Activated CD4-positive, alpha-beta T cell treated with anti-CD3 and anti-CD28 coated beads, Interleukin-2, amount 50 U/mL, for 4 hours (primary cell): Measurements from ENCODE around the gene SLC35E2B.
"Not testable (repeated sequence)": the region's sequence is repeated elsewhere in the genome, so short reads cannot be mapped to it uniquely, and the experiment has no call there.

ENCODE experiments used
- DNase-seq, 2 experiments: peaks; one replicate each; pipeline ENCODE4 v3.0.0-alpha.2; 2020

The SLC35E2B gene

DNA sequence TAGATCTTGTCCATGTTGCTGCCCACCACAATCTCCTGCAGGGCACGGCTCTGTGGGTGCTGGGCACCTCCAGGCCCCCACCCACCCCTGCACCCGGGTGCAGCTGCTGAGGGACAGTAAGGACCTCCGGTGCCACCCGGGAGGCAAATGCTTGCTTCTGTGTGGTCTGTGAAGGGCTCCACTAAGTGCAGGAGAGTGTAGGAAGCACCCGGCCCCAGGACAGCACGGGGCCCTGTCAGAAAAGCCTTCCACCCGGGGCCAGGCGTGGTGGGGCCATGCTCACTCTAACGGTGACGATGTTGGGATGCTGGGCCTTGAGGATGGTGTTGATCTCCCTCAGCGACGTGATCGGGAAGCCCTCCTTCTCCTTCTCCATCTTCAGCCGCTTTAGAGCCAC, 55.1 kb downstream of the SLC35E2B start:
- not testable (repeated sequence) for DNase-seq

- not testable (repeated sequence) for DNase-seq
Observed at GRCh38 chr1:1636621-1637478, 55.7 kb downstream of the SLC35E2B start.

DNA sequence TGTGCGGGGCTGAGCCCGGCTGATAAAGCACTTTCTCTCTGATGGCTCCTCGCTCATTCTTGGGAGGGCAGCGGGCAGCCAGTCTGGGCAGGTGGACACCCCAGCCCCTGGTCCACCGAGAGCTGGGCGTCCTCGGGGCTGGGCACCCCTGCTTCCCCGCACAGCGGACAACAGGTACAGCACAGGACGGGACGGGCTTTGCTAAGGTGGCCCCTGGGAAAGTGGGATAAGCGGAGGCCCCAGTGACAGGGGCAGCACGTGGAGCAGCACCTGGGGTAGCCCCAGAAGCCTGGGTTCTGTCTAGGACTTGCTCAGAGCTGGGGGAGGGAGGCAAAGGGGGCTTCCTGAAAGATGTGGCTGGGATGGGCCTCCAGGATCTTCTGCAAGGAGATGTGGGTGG, 58.0 kb downstream of the SLC35E2B start:
- not testable (repeated sequence) for DNase-seq

- not testable (repeated sequence) for DNase-seq
Observed at GRCh38 chr1:1633409-1633808, 59.2 kb downstream of the SLC35E2B start.

- no peak for DNase-seq
Observed at GRCh38 chr1:1631782-1632420, 60.7 kb downstream of the SLC35E2B start, which contains the start of gene MMP23B. Gene MMP23B, plus strand, starts transcription at chr1:1632173. Its CDS starts 46 bp downstream, at chr1:1632219.

DNA sequence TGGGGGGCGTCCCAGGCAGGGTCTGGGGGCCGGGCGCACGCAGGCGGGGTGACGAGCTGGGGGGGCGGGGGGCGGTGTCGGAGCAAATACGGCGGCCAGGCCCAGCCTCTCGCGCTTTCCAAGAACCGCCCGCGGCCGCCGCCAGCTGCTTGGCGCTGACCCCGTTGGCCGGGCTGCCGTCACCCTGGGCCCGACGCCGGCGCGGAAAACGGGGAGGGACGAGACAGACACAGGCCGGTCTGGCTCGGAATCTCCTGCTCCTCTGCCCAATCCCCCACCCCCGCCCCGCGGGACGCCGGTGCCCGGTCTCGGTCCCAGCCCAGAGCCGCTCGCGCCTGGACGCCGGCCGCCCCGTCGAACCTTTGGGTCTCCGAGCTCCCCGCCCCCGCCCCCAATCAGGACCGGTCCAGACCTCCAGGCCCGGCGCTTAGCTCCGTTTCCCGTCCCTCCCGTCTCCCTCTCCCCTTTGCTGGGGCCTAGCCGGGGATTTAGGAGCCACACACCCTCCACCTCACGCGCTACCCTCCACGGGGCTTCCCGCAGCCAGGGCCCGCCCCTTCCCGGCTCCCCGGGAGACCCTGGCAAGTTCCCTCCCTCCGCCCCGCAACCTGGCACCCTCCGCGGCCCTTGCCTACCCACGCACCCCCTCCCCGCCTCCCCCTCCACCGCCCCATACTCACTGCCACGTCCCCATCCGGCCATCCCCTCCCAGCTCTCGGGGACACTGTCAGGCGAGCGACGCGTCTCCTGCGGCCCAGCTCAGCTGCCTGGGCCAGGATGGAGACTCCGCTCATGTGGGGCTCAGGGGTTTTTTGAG, 61.4 kb downstream of the SLC35E2B start:
- no peak for DNase-seq

- DNase-seq, result peak; percentile 87 to 92
Observed at GRCh38 chr1:1630191-1630964, 62.2 kb downstream of the SLC35E2B start.

DNA sequence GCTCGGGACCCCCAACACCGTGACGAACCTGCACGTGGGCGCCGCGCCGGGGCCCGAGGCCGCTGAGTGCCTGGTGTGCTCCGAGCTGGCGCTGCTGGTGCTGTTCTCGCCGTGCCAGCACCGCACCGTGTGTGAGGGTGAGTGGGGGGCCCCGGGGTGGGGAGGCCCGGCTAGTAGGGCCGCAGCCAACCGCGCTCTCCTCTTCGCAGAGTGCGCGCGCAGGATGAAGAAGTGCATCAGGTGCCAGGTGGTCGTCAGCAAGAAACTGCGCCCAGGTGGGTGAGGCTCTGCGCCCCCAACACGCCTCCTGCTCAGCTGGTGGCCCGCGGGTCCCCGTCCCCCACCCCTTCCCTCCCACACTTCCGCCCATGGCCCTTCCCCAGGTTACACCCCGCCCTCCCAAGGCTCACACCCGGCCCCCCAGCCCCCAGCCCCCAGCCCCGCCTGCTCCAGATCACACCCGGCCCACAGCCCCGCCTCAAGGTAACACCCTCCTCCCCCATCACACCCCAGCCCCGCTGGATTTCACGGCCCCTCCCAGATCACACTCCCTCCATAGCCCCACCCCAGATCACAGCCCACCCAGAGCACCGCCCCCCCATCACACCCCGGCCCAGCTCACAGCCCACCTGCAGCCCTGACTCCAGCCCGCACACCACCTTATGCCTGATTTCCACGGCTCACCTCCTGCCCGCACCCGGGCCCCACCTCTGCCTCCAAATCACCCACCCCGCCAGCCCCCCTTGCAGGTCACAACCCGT, 63.0 kb downstream of the SLC35E2B start:
- DNase-seq, result peak; percentile 60 to 66

DNA sequence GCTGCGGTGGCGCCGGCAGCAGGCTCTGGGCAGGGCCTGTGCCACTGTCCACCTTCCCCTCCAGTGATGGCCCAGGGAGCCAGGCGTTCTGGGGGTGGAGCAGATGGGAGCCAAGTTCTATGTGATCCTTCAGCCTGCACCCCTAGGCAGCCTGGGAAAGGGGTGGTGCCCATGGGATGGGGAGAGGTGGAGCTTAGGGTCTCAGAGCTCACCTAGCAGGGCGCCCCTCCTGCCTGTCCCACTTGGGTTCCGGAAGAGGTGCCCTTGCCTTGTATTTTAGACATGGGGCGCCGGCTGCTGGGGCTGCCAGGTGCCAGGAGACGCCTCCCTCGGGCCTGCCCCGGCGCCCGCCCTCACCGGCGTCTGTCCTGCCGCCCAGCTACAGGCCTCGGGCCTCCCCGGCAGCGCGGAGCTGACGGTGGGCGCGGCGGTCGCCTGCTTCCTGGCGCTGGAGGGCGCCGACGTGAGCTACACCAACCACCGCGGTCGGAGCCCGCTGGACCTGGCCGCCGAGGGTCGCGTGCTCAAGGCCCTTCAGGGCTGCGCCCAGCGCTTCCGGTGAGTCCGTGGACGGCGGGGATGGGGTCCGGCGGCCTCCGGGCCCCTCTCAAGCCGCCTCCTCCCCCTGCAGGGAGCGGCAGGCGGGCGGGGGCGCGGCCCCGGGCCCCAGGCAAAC, 63.7 kb downstream of the SLC35E2B start:
- DNase-seq, result no peak

- DNase-seq, result no peak
Observed at GRCh38 chr1:1627829-1628753, 64.5 kb downstream of the SLC35E2B start.

- no peak for DNase-seq
Observed at GRCh38 chr1:1627261-1627828, 65.2 kb downstream of the SLC35E2B start.

- no peak for DNase-seq
Observed at GRCh38 chr1:1626207-1627141, 66.1 kb downstream of the SLC35E2B start.

GRCh38 chr1:1625824-1626206, 66.8 kb downstream of the SLC35E2B start:
- DNase-seq, result no peak

GRCh38 chr1:1625404-1625775, 67.2 kb downstream of the SLC35E2B start:
- DNase-seq, result no peak

DNA sequence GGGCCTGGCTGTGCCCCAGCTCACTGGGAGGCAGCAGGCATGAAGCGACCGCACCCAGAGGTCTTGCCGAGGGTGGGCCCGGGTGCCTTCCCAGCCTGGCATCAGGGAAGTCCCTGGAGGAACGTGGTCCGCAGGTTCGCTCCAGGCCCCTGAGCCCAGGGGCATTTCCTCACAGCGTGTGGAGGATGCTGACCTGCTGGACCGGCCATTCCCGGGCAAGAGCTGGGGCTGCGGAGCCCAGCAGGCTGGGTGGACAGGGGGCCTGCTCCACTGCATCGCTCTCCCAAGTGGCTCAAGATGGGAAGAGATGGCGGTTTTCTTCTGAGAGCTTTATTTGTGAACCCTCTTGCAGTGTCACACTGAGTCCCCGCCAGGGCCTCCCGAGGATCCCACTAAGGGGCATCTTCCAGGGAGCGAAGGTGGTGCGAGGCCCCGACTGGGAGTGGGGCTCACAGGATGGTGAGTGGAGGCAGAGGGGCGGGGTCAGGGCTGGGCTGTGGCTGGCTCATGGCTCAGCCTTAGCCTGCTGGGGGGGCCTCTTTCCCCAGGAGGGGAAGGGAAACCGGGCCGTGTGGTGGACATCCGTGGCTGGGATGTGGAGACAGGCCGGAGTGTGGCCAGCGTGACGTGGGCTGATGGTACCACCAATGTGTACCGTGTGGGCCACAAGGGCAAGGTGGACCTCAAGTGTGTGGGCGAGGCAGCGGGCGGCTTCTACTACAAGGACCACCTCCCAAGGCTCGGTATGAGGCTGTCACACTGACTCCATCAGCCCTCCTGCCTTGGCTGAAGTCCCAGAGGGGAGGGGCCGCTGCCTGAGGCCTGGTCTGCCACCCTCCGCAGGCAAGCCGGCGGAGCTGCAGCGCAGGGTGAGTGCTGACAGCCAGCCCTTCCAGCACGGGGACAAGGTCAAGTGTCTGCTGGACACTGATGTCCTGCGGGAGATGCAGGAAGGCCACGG, 67.9 kb downstream of the SLC35E2B start:
- DNase-seq, result no peak

- no peak for DNase-seq
Observed at GRCh38 chr1:1623631-1624442, 68.8 kb downstream of the SLC35E2B start.
